HG03139 (cell line): ENCODE measurements around the gene TOLLIP.
"Not testable (repeated sequence)": the region's sequence is repeated elsewhere in the genome, so short reads cannot be mapped to it uniquely, and the experiment has no call there.

ENCODE experiments used
- ATAC-seq: cut with Tn5 transposase; IDR thresholded peaks from one replicate; pipeline ENCODE4 v1.9.1; 2021; ENCODE audit not compliant: unreplicated experiment

Gene TOLLIP

DNA sequence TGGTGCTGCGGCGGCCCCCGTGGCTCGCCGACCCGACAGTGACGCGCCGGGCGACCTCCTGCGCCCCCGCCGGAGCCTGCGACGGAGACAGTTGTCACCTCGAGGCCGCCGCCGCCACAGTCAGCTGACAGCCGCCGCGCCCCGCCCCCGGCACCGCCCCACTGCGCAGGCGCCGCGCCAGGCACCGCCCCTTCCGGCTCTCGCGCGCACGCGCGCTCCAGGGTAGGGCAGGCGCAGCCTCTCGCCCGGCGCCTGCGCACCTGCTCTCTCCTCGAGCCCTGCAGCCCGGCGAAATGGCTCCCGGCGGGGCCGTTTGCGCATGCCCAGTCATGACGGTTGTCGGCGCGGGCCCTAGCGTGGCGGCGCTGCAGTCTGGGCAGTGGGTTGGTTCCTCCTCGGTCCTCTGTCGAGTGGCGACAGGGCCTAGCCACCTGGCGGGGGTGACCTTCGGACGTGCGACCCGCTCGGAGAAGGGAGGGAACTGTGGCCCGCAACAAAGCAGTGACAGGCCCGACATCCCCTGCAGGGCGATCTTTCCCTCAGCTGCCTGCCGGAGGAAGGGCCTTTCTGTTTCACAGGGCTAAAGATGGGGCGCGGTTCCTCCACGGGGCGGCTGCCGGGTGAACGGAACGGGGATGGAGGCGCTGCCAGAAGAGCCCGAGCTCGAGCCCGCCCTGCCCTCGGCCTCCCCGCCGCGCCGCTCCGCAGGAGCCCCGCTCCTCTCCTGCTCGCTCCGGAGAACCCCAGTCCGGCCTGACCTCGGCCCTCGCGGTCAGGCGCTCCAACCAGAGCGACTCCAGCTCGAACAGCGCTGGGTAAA lies at the start of gene TOLLIP:
TSS of gene TOLLIP (minus strand) at position 135 of the 820 bp plus-strand sequence. CDS start at position 1, 134 bp downstream.
- ATAC-seq: peak; percentile 62

- not testable (repeated sequence) for ATAC-seq
Observed at GRCh38 chr11:1358931-1359330, 49.5 kb upstream of the TOLLIP start.

DNA sequence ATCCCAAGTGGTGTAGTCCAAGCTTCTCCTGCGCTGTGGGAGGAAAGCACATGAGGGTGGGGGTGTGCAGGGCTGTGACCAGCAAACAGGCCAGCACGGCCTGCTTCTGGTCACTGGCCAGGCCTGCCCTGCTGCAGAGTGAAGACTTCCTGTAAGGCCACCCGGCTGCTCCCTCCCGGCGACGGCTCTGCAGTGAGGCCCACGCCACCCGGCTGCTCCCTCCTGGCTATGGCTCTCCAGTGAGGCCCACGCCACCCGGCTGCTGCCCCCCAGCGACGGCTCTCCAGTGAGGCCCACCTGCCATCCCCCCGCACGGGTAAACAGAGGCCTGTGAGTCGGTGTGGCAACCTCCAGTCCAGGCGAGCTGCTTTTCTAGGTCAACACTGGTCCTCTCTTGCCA lies 48.9 kb upstream of the TOLLIP start:
- ATAC-seq: no peak

DNA sequence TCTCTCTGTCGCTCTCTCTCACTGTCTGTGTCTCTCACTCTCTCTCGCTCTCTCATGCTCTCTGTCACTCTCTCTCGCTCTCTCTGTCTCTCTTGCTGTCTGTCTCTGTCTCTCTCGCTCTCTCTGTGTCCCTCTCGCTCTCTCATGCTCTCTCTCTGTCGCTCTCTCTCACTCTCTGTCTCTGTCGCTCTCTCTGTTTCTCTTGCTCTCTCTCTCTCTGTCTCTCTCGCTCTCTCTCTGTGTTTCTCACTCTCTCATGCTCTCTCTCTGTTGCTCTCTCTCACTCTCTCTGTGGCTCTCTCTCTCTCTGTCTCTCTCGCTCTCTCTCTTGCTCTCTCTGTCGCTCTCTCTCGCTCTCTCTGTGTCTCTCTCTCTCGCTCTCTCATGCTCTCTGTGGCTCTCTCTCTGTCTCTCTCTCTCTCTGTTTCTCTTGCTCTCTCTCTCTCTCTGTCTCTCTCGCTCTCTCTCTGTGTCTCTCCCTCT lies 47.1 kb upstream of the TOLLIP start:
- ATAC-seq: no peak

- no peak for ATAC-seq
Observed at GRCh38 chr11:1356007-1356435, 46.6 kb upstream of the TOLLIP start.

- ATAC-seq: no peak
Observed at GRCh38 chr11:1354125-1354938, 44.9 kb upstream of the TOLLIP start.

DNA sequence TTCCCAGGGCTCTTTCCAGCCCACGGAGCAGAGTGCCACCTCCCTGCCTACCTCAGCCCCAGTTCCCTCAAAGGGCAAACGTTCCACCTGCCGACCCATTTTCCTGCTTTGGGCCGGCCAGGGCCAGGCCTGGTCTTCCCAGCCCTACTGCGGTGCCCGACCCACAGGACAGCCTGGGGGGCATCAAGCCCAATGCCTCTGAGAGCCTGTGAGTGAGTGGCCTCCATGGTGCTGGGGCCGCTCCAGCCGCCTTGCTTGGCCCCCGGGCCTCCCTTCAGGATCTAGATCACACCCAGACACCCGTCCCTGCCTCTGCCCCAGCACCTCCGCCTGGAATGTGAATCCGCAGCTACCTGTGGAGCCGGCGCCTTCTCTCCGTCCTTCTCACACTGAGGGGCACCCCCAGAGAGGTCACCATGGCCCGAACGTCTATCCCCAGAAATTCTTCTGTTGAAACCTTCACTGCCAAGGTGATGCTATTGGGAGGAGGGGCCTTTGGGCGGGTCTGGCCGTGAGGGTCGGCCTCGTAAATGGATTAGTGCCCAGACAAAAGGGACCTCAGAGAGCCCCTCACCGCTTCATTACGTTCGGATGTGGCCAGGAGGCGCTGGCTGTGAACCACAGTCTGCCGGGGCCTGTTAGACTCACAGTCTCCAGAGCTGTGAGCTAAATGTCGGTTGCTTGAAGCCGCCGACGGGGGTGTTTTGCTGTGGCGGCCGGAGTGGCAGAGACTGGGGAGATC lies 44.1 kb upstream of the TOLLIP start:
- ATAC-seq: no peak

GRCh38 chr11:1352696-1353382 lies 43.4 kb upstream of the TOLLIP start:
- no peak for ATAC-seq

DNA sequence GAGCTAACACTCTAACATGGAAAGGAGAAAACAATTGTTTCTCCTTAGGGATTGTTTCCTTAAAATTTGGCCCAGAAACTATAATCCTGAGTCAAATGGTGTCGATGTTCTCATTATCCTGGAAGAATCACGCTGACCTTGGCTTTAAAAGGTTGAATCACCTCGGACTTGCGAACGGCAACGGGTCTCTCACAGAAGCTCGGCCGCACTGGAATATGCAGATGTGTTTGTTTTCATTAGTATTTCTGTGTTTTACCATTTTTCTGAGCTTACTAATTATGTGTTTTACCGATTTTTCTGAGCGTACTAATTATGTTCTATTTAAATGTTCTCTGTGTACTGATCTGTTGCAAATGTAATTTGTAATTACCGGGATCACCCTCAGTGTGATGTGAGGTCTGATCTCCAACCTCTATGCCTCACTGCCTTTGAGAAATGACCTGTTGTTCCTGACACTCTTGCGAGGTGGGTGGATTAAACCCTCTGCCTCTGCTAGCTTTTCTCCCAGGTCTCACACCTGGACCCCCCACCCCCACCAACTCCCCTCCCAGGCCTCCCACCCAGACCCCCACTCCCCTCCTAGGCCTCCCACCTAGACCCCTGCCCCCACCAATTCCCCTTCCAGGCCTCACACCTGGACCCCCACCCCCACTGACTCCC lies 42.0 kb upstream of the TOLLIP start:
- ATAC-seq: no peak

DNA sequence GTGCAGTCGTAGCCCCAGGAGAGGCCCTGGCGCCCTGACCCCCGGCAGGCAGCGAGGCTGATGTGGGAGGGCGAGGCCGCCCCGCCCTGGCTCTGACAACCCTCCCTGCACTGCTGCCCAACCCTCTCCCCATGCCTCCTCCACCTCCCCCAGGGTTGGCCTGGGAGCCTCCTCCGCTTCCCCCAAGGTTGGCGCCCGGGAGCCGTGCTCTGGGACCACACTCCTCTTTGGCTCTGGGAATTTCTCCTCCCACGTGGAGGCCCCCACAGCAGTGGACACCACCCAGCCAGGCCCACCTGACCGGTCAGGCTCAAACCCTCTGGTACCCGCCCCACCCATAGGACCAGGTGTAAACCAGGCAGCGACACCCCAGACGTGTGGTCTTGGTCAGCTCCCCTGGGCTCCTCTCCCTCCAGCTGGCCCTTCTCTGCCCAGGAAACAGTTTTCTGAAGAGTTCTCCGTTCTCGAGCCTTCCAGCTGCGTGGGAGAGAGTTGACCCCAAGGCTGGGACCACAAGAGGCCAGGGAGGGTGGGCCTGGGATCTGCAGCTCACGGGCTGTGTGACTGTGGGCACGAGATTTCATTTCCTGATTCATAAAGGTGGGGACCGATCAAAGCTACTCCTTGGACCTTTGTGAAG lies 40.8 kb upstream of the TOLLIP start:
- ATAC-seq: no peak

DNA sequence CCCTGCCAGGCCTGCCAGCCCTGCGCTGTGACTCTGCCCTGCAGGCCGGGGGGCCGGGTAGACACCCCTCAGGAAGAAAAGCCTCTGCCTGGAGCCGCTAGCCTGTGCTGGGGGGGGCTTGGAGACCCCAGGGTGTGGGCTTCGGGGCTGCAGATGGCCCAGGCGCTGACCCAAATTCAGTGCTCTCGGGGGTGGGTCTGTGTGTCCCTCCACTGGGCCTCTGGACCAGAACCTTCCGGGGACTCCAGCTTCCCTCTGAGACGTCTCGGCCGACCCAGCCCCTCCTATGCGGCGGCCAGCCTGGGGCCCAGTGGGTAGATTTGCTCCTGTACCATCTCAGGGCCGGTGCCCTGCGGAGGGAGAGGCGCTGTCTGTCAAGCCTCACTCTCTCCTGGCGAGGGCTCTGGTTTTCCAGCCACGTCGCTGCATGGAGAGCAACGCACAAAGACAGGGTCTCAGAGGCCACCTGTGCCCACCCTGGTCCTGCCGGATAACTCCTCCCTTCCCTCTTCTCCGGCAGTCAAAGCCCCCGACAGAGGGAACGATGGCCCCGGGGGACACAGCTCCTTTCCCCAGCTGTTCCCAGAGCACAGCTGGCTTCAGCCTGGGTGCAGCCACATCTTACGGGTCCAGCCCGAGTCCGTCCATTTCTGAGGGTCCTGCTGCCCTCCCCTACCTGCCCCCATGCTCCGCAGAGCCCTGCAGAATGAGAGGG lies 40.1 kb upstream of the TOLLIP start:
- no peak for ATAC-seq

GRCh38 chr11:1348796-1349326 lies 39.4 kb upstream of the TOLLIP start:
- no peak for ATAC-seq

GRCh38 chr11:1348146-1348795 lies 38.8 kb upstream of the TOLLIP start:
- ATAC-seq: no peak

DNA sequence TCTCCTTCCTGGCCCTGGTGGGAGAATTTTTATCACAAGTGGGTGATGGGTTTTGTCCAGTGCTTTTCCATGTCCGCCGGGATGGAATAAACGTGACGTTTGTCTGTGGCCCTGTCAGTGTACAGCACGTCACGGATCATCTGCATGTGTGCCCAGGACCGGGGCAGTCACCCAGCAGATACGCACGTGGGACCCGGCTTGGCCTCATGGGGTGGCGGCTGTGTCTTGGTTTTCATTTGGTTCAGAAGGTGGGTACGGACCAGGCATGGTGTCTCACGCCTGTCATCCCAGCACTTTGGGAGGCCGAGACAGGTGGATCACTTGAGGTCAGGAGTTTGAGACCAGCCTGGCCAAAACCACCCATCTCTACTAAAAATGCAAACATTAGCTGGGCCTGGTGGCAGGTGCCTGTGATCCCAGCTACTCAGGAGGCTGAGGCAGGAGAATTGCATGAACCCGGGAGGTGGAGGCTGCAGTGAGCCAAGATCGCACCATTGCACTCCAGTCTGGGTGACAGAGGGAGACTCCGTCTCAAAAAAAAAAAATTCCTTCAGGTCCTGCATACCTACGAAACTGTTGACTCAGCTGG lies 38.1 kb upstream of the TOLLIP start:
- ATAC-seq: not testable (repeated sequence)

DNA sequence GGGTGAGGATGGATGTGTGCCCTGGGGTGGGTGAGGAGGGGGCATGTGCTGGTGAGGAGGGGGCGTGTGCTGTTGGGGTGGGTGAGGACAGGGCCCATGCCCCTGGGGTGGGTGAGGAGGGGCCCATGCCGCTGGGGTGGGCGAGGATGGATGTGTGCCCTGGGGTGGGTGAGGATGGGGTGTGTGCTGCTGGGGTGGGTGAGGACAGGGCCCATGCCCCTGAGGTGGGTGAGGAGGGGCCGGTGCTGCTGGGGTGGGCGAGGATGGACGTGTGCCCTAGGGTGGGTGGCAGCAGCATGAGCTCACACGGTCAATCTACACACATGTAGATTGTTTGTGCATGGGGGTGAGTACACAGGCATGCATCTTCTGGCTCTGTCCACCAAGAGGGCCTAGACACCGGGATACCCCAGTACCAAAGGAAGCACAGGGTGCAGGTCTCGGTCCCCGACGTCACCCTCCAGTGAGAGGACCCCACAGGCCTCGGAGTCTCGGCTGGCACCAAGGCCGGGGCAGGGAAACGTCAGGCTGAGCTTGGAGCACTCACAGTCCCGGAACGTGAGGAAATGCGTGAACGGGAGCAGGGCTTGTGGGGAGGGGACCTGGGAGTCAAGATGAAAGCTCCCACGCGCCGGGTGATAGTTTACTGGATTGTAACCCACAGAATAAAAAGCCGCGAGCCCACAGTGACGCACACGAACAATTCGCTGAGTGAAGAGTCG lies 37.4 kb upstream of the TOLLIP start:
- ATAC-seq: no peak

DNA sequence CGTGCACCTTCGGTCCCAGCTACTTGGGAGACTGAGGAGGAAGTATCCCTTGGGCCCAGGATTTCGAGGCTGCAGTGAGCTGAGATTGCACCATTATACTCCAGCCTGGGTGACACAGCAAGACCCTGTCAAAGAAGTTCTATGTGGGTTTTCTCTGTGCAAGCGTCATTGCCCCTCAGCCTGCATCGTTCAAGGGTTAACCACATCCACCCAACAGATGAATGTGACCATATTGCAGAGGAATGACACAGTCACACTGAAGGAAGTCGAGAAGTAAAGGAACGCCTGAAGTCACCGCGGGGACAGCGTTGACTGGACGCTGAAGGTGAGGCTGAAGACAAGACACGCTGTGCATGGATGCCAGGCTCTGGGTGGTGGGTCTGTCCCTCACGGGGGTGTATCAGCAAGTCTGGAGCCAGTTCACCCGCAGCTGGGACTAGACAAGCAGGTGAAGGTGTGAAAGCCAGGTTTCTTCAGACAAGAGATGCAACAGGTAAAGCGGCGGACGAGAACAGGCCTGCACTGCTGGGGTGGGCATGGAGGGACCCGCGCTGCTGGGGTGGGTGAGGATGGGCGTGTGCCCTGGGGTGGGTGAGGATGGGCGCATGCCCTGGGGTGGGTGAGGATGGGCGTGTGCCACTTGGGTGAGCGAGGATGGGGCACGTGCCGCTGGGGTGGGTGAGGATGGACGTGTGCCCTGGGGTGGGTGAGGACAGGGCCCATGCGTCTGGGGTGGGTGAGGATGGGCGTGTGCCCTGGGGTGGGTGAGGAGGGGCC lies 36.5 kb upstream of the TOLLIP start:
- ATAC-seq: no peak
